NCI-H187 (cell line): ENCODE data around the gene GAL3ST1.
A peak's percentile ranks its signal among the peaks of the same experiment; 100 is the strongest.
"Not testable (repeated sequence)": the region's sequence is repeated elsewhere in the genome, so short reads cannot be mapped to it uniquely, and the experiment has no call there.

Experiments
- DNase-seq, 2 experiments: peaks; one replicate each; lab custom pipeline; 2025; lab: John Stamatoyannopoulos, UW

Gene GAL3ST1

GRCh38 chr22:30574095-30574981 lies at the start of gene GAL3ST1:
Gene GAL3ST1, minus strand, starts transcription at chr22:30574665. Its CDS starts 17,273 bp downstream, at chr22:30557392.
- no peak for DNase-seq

- not testable (repeated sequence) for DNase-seq
These were observed 45.4 kb upstream of the GAL3ST1 start for GRCh38 chr22:30619909-30620308.

- DNase-seq, result no peak
These were observed 43.4 kb upstream of the GAL3ST1 start for GRCh38 chr22:30617819-30618218.

- DNase-seq, result no peak
These were observed 41.1 kb upstream of the GAL3ST1 start for GRCh38 chr22:30615543-30615954.

GRCh38 chr22:30614879-30615278 lies 40.4 kb upstream of the GAL3ST1 start:
- DNase-seq, result no peak

GRCh38 chr22:30614268-30614667 lies 39.8 kb upstream of the GAL3ST1 start:
- DNase-seq, result no peak

- no peak for DNase-seq
These were observed 38.3 kb upstream of the GAL3ST1 start for GRCh38 chr22:30612789-30613188.

GRCh38 chr22:30611197-30611596 lies 36.7 kb upstream of the GAL3ST1 start:
- no peak for DNase-seq

- no peak for DNase-seq
These were observed 35.8 kb upstream of the GAL3ST1 start for GRCh38 chr22:30610299-30610698.

- DNase-seq, result no peak
These were observed 35.1 kb upstream of the GAL3ST1 start for GRCh38 chr22:30609260-30610185.

- no peak for DNase-seq
These were observed 33.5 kb upstream of the GAL3ST1 start for GRCh38 chr22:30607939-30608338.

- DNase-seq, result no peak
These were observed 33.0 kb upstream of the GAL3ST1 start for GRCh38 chr22:30607300-30607930.

GRCh38 chr22:30606455-30607299 lies 32.2 kb upstream of the GAL3ST1 start, which contains the start of gene TCN2:
Gene TCN2, plus strand, starts transcription at chr22:30607174. Its CDS starts 158 bp downstream, at chr22:30607332.
- peak; percentile 45 to 50 for DNase-seq

- peak in 1 of 2 experiments; percentile 23 for DNase-seq
These were observed 31.1 kb upstream of the GAL3ST1 start for GRCh38 chr22:30605449-30606110.

GRCh38 chr22:30604723-30605122 lies 30.3 kb upstream of the GAL3ST1 start:
- DNase-seq, result no peak

GRCh38 chr22:30603801-30604200 lies 29.3 kb upstream of the GAL3ST1 start:
- no peak for DNase-seq

GRCh38 chr22:30602049-30602448 lies 27.6 kb upstream of the GAL3ST1 start:
- DNase-seq, result no peak

GRCh38 chr22:30601464-30601863 lies 27.0 kb upstream of the GAL3ST1 start:
- no peak for DNase-seq

- DNase-seq, result no peak
These were observed 26.5 kb upstream of the GAL3ST1 start for GRCh38 chr22:30600921-30601320.

- DNase-seq, result no peak
These were observed 24.5 kb upstream of the GAL3ST1 start for GRCh38 chr22:30598986-30599385.

- DNase-seq, result no peak
These were observed 22.4 kb upstream of the GAL3ST1 start for GRCh38 chr22:30596886-30597285.
